Measurements from ENCODE around the gene ZNF619. TPM values are rescaled to one million over a fixed set of nuclear protein-coding genes. Genes with fewer than 3 reads are reported as not detected.

The ZNF619 gene
- total and polyA plus RNA-seq, 2 donors (not counting 1 experiment from before 2014, with no cell fraction given) = 3.3 to 22.8 TPM

DNA sequence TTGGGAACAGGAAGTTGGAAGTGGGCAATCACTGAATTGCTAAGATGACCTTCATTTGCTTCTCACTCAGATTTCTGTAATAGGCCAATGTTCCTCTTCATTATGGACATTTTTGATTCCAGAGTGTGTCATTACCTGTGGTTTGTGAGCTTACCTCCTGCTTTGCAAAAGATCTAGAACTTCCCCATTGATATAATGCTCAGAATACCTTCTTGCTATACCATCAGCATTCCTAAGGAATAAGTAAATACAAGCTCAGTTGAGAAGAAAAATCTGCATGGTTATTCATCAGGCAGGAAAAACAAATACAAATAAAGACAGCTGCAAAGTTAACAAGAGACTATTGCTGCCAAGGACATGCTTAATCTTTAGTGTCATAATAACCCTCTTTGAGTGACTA lies 25.4 kb upstream of the ZNF619 start:
- intact Hi-C loops (cut with micrococcal nuclease) = loop anchor here (5.0 to 10.0 kb wide), 3 partner anchors 743 to 1561 kb away; partner anchors contain the start of genes CTNNB1, SCN11A and WDR48
- Histone ChIP-seq H3K4me1 (ENCODE audit: control insufficient read depth in 2 of 2, insufficient read depth in 2 of 2, low read length in 2 of 2) (peaks cover 18 to 19% of the 10 kb centered on the region in 2 donors), H4K20me1 (ENCODE audit: control insufficient read depth, insufficient read depth, low read length, poor library complexity, severe bottlenecking) (no peaks in the 10 kb centered on the region), H2AFZ (ENCODE audit: insufficient read depth, low read depth, low read length, poor library complexity, severe bottlenecking) (no peak overlapping the region), H3K4me3 (ENCODE audit: control extremely low read depth in 1 of 5, extremely low read depth in 1 of 5, insufficient read depth in 1 of 5, low read depth in 2 of 5, low read length in 4 of 5) (no peak overlapping the region), H3K9me3 (ENCODE audit: control extremely low read depth in 1 of 3, control insufficient read depth in 2 of 3, insufficient read depth in 1 of 3, low read length in 2 of 3) (peaks cover 0 to 5% (median 0%) of the 10 kb centered on the region in 3 donors), H3K79me2 (ENCODE audit: control insufficient read depth, insufficient read depth, low read length) (peaks cover 5% of the 10 kb centered on the region), H3K27me3 (replicated peaks in 1 of 4; ENCODE audit: control extremely low read depth in 1 of 4, control insufficient read depth in 3 of 4, insufficient read depth in 4 of 4, low read length in 3 of 4) (no peaks in the 10 kb centered on the region), H3K9ac (ENCODE audit: low read length) (no peak overlapping the region), H3K27ac (ENCODE audit: low read length in 2 of 2) (no peak overlapping the region), H3K4me2 (replicated peaks; ENCODE audit: low read depth, low read length, poor library complexity, severe bottlenecking) (no peak overlapping the region), H3K36me3 (replicated peaks in 1 of 2; ENCODE audit: control extremely low read depth in 1 of 2, control insufficient read depth in 1 of 2, extremely low read depth in 1 of 2, insufficient read depth in 2 of 2, low read length in 1 of 2) (no peaks in the 10 kb centered on the region)
- H3K4me3 Mint-ChIP-seq = peak overlapping the region; percentile 48
- peak overlapping the region; percentile 32 for H3K27ac Mint-ChIP-seq
- no peaks in the 10 kb centered on the region for H3K27me3 Mint-ChIP-seq
- DNase-seq = no peak
- no peak for TF ChIP-seq EZH2 (IDR thresholded peaks at IDR 0.05; ENCODE audit: borderline replicate concordance, insufficient read depth, low read depth, low read length, poor library complexity, severe bottlenecking)
- TF ChIP-seq, protein P1, sequence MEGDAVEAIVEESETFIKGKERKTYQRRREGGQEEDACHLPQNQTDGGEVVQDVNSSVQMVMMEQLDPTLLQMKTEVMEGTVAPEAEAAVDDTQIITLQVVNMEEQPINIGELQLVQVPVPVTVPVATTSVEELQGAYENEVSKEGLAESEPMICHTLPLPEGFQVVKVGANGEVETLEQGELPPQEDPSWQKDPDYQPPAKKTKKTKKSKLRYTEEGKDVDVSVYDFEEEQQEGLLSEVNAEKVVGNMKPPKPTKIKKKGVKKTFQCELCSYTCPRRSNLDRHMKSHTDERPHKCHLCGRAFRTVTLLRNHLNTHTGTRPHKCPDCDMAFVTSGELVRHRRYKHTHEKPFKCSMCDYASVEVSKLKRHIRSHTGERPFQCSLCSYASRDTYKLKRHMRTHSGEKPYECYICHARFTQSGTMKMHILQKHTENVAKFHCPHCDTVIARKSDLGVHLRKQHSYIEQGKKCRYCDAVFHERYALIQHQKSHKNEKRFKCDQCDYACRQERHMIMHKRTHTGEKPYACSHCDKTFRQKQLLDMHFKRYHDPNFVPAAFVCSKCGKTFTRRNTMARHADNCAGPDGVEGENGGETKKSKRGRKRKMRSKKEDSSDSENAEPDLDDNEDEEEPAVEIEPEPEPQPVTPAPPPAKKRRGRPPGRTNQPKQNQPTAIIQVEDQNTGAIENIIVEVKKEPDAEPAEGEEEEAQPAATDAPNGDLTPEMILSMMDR (IDR thresholded peaks at IDR 0.05) = no peak
- H3K4me1 Mint-ChIP-seq = peaks cover 27% of the 10 kb centered on the region
- H3K9me3 Mint-ChIP-seq (ENCODE audit: insufficient read depth) = no peaks in the 10 kb centered on the region
- ATAC-seq (ENCODE audit: low read depth) = no peak
- ChIA-PET POLR2A (interaction anchor here (1.1 kb wide), 1 partner anchor 9 kb away, joined by 6 read pairs; no protein-coding TSS in a partner anchor), CTCF (interaction anchor here (1.0 kb wide), 1 partner anchor 68 kb away, joined by 3 read pairs; no protein-coding TSS in a partner anchor)

- no peaks in the 10 kb centered on the region for H3K36me3 ChIP-seq (replicated peaks in 1 of 2; ENCODE audit: control extremely low read depth in 1 of 2, control insufficient read depth in 1 of 2, extremely low read depth in 1 of 2, insufficient read depth in 2 of 2, low read length in 1 of 2)
- ChIA-PET POLR2A (interaction anchor here (1.1 kb wide), 1 partner anchor 10 kb away, joined by 6 read pairs; no protein-coding TSS in a partner anchor), CTCF (interaction anchor here (0.7 to 1.3 kb wide), 4 partner anchors 25 to 135 kb away, joined by 3 to 6 read pairs (median 3); partner anchors contain the start of gene ZNF619)
- H3K27ac ChIP-seq (ENCODE audit: low read length in 2 of 2) = peak overlapping the region in 1 of 2 donors; percentile 95
- H4K20me1 ChIP-seq (ENCODE audit: control insufficient read depth, insufficient read depth, low read length, poor library complexity, severe bottlenecking) = no peaks in the 10 kb centered on the region
- peak overlapping the region; percentile 96 for H3K4me3 Mint-ChIP-seq
- H3K79me2 ChIP-seq (ENCODE audit: control insufficient read depth, insufficient read depth, low read length) = peaks cover 5% of the 10 kb centered on the region
- H3K4me3 ChIP-seq (ENCODE audit: control extremely low read depth in 1 of 5, extremely low read depth in 1 of 5, insufficient read depth in 1 of 5, low read depth in 2 of 5, low read length in 4 of 5) = peak overlapping the region in 2 of 5 experiments; percentile 60 to 85
- peaks cover 0 to 5% (median 0%) of the 10 kb centered on the region in 3 donors for H3K9me3 ChIP-seq (ENCODE audit: control extremely low read depth in 1 of 3, control insufficient read depth in 2 of 3, insufficient read depth in 1 of 3, low read length in 2 of 3)
- intact Hi-C loops (cut with micrococcal nuclease) = loop anchor here (5.0 to 10.0 kb wide), 3 partner anchors 743 to 1560 kb away; partner anchors contain the start of genes CTNNB1, SCN11A and WDR48
- no peaks in the 10 kb centered on the region for H3K27me3 ChIP-seq (replicated peaks in 1 of 4; ENCODE audit: control extremely low read depth in 1 of 4, control insufficient read depth in 3 of 4, insufficient read depth in 4 of 4, low read length in 3 of 4)
- ATAC-seq (ENCODE audit: low read depth) (no peak), DNase-seq (no peak)
- peak overlapping the region; percentile 92 for H2AFZ ChIP-seq (ENCODE audit: insufficient read depth, low read depth, low read length, poor library complexity, severe bottlenecking)
- H3K4me2 ChIP-seq (replicated peaks; ENCODE audit: low read depth, low read length, poor library complexity, severe bottlenecking) = peak overlapping the region; percentile 92
- 90% methylated on average over 1 of the region's 1 CpG for WGBS (ENCODE audit: insufficient coverage)
- H3K4me1 ChIP-seq (ENCODE audit: control insufficient read depth in 2 of 2, insufficient read depth in 2 of 2, low read length in 2 of 2) = peaks cover 19 to 22% of the 10 kb centered on the region in 2 donors
- H3K9ac ChIP-seq (ENCODE audit: low read length) = peak overlapping the region; percentile 93
- TF ChIP-seq, protein P1 (IDR thresholded peaks at IDR 0.05) = no peak
- TF ChIP-seq EZH2 (IDR thresholded peaks at IDR 0.05; ENCODE audit: borderline replicate concordance, insufficient read depth, low read depth, low read length, poor library complexity, severe bottlenecking) = no peak
- H3K9me3 Mint-ChIP-seq (ENCODE audit: insufficient read depth) = no peaks in the 10 kb centered on the region
- no peaks in the 10 kb centered on the region for H3K27me3 Mint-ChIP-seq
- H3K4me1 Mint-ChIP-seq = peaks cover 30% of the 10 kb centered on the region
- H3K27ac Mint-ChIP-seq = peak overlapping the region; percentile 99
Observed at GRCh38 chr3:40452057-40452456, 24.9 kb upstream of the ZNF619 start.
